Ishikawa (cell line): ENCODE measurements around the gene SLC25A13.

Source experiments
- CEBPB ChIP-seq: IDR thresholded peaks from 2 replicates; pipeline ENCODE4 v1.6.1; 2012
- CREB1 ChIP-seq: IDR thresholded peaks from 2 replicates; pipeline ENCODE4 v1.6.1; 2012; ENCODE audit warnings: low read depth
- FOXM1 ChIP-seq: IDR thresholded peaks from 2 replicates; pipeline ENCODE4 v1.6.1; 2012; ENCODE audit warnings: low read depth, borderline replicate concordance
- RAD21 ChIP-seq: IDR thresholded peaks from 2 replicates; pipeline ENCODE4 v1.6.1; 2012; ENCODE audit warnings: low read depth
- TAF1 ChIP-seq: IDR thresholded peaks from 2 replicates; pipeline ENCODE4 v1.6.1; 2012; ENCODE audit warnings: low read depth, mild to moderate bottlenecking
- TCF12 ChIP-seq: IDR thresholded peaks from 2 replicates; pipeline ENCODE4 v1.6.1; 2012; ENCODE audit warnings: low read depth
- TEAD4 ChIP-seq: IDR thresholded peaks from 2 replicates; pipeline ENCODE4 v1.6.1; 2012
- TF ChIP-seq, protein P1 (sequence below): IDR thresholded peaks from 2 replicates; pipeline ENCODE4 v1.6.1; 2012; ENCODE audit warnings: low read depth, mild to moderate bottlenecking
- TF ChIP-seq, protein P2 (sequence below): IDR thresholded peaks from 2 replicates; pipeline ENCODE4 v1.6.1; 2012

DNA sequence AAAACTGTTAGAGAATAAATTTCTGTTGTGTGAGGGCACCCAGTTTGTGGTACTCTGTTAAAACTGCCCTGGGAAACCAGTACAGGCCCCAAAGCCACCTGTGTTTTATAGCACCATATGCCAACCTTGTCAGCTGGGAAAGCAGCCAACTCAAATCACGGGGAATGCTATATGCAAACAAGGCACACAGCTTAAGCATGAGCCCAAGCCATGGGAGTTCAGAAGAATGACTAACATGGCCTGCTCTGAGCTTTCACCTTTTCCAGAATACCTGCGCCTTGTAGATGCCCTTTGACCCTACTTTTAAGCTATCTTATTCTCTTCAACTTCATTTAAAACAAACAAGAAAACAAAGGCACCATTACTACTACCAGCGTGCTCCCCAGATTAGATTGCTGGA is 5.5 kb upstream of the SLC25A13 start:
- TF ChIP-seq, protein P1, sequence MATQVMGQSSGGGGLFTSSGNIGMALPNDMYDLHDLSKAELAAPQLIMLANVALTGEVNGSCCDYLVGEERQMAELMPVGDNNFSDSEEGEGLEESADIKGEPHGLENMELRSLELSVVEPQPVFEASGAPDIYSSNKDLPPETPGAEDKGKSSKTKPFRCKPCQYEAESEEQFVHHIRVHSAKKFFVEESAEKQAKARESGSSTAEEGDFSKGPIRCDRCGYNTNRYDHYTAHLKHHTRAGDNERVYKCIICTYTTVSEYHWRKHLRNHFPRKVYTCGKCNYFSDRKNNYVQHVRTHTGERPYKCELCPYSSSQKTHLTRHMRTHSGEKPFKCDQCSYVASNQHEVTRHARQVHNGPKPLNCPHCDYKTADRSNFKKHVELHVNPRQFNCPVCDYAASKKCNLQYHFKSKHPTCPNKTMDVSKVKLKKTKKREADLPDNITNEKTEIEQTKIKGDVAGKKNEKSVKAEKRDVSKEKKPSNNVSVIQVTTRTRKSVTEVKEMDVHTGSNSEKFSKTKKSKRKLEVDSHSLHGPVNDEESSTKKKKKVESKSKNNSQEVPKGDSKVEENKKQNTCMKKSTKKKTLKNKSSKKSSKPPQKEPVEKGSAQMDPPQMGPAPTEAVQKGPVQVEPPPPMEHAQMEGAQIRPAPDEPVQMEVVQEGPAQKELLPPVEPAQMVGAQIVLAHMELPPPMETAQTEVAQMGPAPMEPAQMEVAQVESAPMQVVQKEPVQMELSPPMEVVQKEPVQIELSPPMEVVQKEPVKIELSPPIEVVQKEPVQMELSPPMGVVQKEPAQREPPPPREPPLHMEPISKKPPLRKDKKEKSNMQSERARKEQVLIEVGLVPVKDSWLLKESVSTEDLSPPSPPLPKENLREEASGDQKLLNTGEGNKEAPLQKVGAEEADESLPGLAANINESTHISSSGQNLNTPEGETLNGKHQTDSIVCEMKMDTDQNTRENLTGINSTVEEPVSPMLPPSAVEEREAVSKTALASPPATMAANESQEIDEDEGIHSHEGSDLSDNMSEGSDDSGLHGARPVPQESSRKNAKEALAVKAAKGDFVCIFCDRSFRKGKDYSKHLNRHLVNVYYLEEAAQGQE: no peak
- TF ChIP-seq TAF1 (no peak), TEAD4 (no peak), FOXM1 (no peak), CREB1 (no peak), TCF12 (no peak), RAD21 (no peak), CEBPB (no peak)
- TF ChIP-seq, protein P2, sequence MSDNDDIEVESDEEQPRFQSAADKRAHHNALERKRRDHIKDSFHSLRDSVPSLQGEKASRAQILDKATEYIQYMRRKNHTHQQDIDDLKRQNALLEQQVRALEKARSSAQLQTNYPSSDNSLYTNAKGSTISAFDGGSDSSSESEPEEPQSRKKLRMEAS: no peak
